ENCODE results near the gene HSPB9. TPM values are rescaled to one million over a fixed set of nuclear protein-coding genes. Genes with fewer than 3 reads are reported as not detected.

HSPB9 gene
- total RNA-seq, 1 donor from 2014 or later: 0.65 TPM

GRCh38 chr17:42135151-42135550, 12.5 kb downstream of the HSPB9 start:
- Mint-ChIP-seq H3K4me1 (peaks cover 14% of the 10 kb centered on the region), H3K27ac (no peak overlapping the region), H3K9me3 (no peaks in the 10 kb centered on the region), H3K27me3 (ENCODE audit: insufficient read depth, low read depth) (peaks cover 8% of the 10 kb centered on the region), H3K4me3 (no peak overlapping the region), H3K36me3 (peaks cover 12% of the 10 kb centered on the region)
- H3K9ac ChIP-seq: no peak overlapping the region
- no peak for DNase-seq (ENCODE audit: low spot score)
- no peaks in the 10 kb centered on the region for H3K27me3 ChIP-seq
- H3K36me3 ChIP-seq: no peaks in the 10 kb centered on the region
- H3K27ac ChIP-seq: no peak overlapping the region
- H3K4me3 ChIP-seq: no peak overlapping the region
- H3K9me3 ChIP-seq (ENCODE audit: low read depth): no peaks in the 10 kb centered on the region
- H3K4me1 ChIP-seq: no peaks in the 10 kb centered on the region
- no peaks in the 10 kb centered on the region for H3F3A ChIP-seq (ENCODE audit: low read depth)
- H2AFZ ChIP-seq (replicated peaks): no peak overlapping the region
- H3K4me2 ChIP-seq: no peak overlapping the region
- TF ChIP-seq EZH2 (IDR thresholded peaks at IDR 0.05): no peak
- TF ChIP-seq EZH2phosphoT487 (IDR thresholded peaks at IDR 0.05): no peak
- TF ChIP-seq, protein P1, sequence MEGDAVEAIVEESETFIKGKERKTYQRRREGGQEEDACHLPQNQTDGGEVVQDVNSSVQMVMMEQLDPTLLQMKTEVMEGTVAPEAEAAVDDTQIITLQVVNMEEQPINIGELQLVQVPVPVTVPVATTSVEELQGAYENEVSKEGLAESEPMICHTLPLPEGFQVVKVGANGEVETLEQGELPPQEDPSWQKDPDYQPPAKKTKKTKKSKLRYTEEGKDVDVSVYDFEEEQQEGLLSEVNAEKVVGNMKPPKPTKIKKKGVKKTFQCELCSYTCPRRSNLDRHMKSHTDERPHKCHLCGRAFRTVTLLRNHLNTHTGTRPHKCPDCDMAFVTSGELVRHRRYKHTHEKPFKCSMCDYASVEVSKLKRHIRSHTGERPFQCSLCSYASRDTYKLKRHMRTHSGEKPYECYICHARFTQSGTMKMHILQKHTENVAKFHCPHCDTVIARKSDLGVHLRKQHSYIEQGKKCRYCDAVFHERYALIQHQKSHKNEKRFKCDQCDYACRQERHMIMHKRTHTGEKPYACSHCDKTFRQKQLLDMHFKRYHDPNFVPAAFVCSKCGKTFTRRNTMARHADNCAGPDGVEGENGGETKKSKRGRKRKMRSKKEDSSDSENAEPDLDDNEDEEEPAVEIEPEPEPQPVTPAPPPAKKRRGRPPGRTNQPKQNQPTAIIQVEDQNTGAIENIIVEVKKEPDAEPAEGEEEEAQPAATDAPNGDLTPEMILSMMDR (IDR thresholded peaks at IDR 0.05): no peak
- H4K20me1 ChIP-seq (ENCODE audit: low read depth): peaks cover 68% of the 10 kb centered on the region
- peaks cover 48% of the 10 kb centered on the region for H3K79me2 ChIP-seq (ENCODE audit: low read depth)

DNA sequence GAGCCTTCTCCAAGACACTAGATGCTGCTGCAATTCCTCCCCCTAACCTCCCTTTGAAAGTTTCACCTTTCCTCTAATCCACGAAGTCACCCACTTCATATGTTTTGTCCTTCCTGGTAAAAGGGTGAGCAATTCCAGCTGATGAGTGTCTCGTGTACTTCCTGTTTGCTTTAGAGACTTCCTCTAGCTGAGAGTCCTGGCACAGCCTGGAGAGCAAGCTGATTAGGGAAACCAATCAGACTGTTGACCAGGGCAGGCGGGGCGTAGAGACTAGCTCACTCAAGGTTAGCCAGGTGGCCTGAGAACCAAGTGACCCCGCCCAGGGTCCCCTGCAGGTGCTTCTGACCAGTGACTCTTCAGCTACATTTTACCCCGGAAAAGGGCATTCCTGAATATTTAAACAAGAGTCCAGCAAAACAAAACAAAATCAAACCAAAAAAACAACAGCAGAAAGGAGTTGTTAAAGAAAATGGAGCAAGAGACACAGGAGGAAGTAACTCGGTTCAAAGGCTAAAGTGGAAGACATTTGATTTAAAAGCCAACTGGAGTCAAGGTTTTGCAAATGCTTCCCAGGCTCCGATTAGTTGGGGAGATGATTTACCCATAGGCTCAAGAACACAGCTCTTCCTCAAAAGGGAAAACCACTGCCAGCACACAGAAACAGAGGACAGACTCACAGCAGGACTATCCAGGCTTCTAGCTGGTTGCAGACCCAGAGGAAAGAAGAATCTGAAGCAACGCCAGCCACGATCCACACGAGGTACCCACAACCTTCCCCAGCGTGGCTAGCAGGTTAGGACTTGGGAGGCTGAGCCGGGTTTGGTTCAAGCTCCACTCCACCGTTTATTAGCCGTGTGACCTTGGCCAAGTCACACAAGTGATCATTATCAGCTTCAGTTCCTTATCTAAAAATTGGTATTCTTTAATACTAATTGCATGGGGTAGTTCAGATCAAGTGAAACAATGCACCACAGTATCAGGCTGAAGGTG, 13.4 kb downstream of the HSPB9 start:
- no peaks in the 10 kb centered on the region for H3K36me3 ChIP-seq
- Mint-ChIP-seq H3K4me1 (peaks cover 10% of the 10 kb centered on the region), H3K27ac (no peak overlapping the region), H3K9me3 (no peaks in the 10 kb centered on the region), H3K36me3 (peaks cover 12% of the 10 kb centered on the region), H3K4me3 (no peak overlapping the region), H3K27me3 (ENCODE audit: insufficient read depth, low read depth) (peaks cover 6% of the 10 kb centered on the region)
- DNase-seq (ENCODE audit: low spot score): no peak
- H3K27me3 ChIP-seq: no peaks in the 10 kb centered on the region
- no peaks in the 10 kb centered on the region for H3K9me3 ChIP-seq (ENCODE audit: low read depth)
- H3F3A ChIP-seq (ENCODE audit: low read depth): no peaks in the 10 kb centered on the region
- H3K9ac ChIP-seq: no peak overlapping the region
- peaks cover 55% of the 10 kb centered on the region for H3K79me2 ChIP-seq (ENCODE audit: low read depth)
- no peak overlapping the region for H3K4me3 ChIP-seq
- H3K4me1 ChIP-seq: no peaks in the 10 kb centered on the region
- no peak overlapping the region for H3K27ac ChIP-seq
- H2AFZ ChIP-seq (replicated peaks): no peak overlapping the region
- TF ChIP-seq, protein P1 (IDR thresholded peaks at IDR 0.05): no peak
- no peak for TF ChIP-seq EZH2phosphoT487 (IDR thresholded peaks at IDR 0.05)
- no peak for TF ChIP-seq EZH2 (IDR thresholded peaks at IDR 0.05)
- H3K4me2 ChIP-seq: no peak overlapping the region
- H4K20me1 ChIP-seq (ENCODE audit: low read depth): peaks cover 73% of the 10 kb centered on the region

DNA sequence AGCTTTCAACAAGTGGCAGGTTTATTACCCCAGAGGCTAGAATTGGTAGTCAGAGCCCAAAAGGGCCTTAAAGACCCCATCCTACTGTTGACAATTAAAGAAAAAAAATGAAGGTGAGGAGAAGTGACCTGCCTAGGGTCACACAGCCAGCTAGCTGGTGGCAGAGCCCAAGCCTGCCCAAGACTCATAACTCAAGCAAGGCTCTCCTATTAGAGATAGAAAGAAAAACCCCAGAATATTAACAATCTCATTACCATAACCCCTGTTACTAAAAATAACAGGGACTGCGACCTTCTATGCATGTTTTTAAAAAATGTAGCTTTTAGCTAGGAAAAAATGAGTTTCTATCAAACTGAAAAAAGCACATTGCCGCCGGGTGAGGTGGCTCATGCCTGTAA, 14.0 kb downstream of the HSPB9 start:
- no peaks in the 10 kb centered on the region for H3K27me3 ChIP-seq
- H3K79me2 ChIP-seq (ENCODE audit: low read depth): peaks cover 62% of the 10 kb centered on the region
- no peak overlapping the region for H3K9ac ChIP-seq
- H3K4me1 ChIP-seq: no peaks in the 10 kb centered on the region
- no peaks in the 10 kb centered on the region for H3F3A ChIP-seq (ENCODE audit: low read depth)
- Mint-ChIP-seq H3K4me3 (no peak overlapping the region), H3K36me3 (peaks cover 9% of the 10 kb centered on the region), H3K9me3 (no peaks in the 10 kb centered on the region), H3K27me3 (ENCODE audit: insufficient read depth, low read depth) (peaks cover 6% of the 10 kb centered on the region), H3K27ac (no peak overlapping the region), H3K4me1 (peaks cover 7% of the 10 kb centered on the region)
- H3K36me3 ChIP-seq: no peaks in the 10 kb centered on the region
- no peaks in the 10 kb centered on the region for H3K9me3 ChIP-seq (ENCODE audit: low read depth)
- no peak overlapping the region for H3K4me3 ChIP-seq
- H4K20me1 ChIP-seq (ENCODE audit: low read depth): peaks cover 74% of the 10 kb centered on the region
- no peak overlapping the region for H3K4me2 ChIP-seq
- TF ChIP-seq, protein P1 (IDR thresholded peaks at IDR 0.05): no peak
- no peak overlapping the region for H3K27ac ChIP-seq
- no peak for DNase-seq (ENCODE audit: low spot score)
- H2AFZ ChIP-seq (replicated peaks): no peak overlapping the region
